Measurements from ENCODE around the gene BATF.

DNA sequence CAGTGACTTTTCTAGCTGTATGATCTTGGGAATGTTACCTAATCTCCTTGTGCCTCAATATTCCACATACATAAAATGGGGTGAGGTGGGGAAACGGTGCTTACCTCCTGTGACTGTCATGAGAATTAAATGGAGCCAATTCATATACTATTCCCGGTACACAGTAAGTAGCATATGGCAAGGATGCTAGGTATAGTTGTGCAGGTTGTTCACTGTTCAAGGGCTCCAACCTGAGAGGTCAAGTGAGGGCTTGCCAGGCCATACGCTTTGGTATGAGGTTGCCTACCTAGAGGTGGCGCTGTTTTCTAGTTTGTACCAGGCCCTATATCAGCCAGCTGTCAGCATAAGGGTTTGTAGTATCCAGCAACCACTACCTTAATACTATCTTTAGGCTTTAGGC is 3.6 kb upstream of the BATF start:
- TF ChIP-seq, protein P1, sequence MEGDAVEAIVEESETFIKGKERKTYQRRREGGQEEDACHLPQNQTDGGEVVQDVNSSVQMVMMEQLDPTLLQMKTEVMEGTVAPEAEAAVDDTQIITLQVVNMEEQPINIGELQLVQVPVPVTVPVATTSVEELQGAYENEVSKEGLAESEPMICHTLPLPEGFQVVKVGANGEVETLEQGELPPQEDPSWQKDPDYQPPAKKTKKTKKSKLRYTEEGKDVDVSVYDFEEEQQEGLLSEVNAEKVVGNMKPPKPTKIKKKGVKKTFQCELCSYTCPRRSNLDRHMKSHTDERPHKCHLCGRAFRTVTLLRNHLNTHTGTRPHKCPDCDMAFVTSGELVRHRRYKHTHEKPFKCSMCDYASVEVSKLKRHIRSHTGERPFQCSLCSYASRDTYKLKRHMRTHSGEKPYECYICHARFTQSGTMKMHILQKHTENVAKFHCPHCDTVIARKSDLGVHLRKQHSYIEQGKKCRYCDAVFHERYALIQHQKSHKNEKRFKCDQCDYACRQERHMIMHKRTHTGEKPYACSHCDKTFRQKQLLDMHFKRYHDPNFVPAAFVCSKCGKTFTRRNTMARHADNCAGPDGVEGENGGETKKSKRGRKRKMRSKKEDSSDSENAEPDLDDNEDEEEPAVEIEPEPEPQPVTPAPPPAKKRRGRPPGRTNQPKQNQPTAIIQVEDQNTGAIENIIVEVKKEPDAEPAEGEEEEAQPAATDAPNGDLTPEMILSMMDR (IDR thresholded peaks at IDR 0.05): peak; percentile 41
- TF ChIP-seq POLR2AphosphoS5 (IDR thresholded peaks at IDR 0.05; ENCODE audit: low read depth, low read length) (no peak), SIN3A (IDR thresholded peaks at IDR 0.05; ENCODE audit: borderline replicate concordance, insufficient read depth, low read depth, low read length) (no peak)
- TF ChIP-seq, protein P2, sequence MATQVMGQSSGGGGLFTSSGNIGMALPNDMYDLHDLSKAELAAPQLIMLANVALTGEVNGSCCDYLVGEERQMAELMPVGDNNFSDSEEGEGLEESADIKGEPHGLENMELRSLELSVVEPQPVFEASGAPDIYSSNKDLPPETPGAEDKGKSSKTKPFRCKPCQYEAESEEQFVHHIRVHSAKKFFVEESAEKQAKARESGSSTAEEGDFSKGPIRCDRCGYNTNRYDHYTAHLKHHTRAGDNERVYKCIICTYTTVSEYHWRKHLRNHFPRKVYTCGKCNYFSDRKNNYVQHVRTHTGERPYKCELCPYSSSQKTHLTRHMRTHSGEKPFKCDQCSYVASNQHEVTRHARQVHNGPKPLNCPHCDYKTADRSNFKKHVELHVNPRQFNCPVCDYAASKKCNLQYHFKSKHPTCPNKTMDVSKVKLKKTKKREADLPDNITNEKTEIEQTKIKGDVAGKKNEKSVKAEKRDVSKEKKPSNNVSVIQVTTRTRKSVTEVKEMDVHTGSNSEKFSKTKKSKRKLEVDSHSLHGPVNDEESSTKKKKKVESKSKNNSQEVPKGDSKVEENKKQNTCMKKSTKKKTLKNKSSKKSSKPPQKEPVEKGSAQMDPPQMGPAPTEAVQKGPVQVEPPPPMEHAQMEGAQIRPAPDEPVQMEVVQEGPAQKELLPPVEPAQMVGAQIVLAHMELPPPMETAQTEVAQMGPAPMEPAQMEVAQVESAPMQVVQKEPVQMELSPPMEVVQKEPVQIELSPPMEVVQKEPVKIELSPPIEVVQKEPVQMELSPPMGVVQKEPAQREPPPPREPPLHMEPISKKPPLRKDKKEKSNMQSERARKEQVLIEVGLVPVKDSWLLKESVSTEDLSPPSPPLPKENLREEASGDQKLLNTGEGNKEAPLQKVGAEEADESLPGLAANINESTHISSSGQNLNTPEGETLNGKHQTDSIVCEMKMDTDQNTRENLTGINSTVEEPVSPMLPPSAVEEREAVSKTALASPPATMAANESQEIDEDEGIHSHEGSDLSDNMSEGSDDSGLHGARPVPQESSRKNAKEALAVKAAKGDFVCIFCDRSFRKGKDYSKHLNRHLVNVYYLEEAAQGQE (IDR thresholded peaks at IDR 0.05; ENCODE audit: insufficient read depth in 1 of 2, low read depth in 2 of 2, low read length in 1 of 2): no peak
